ENCODE measurements around the gene DNAJB8.

Gene DNAJB8

GRCh38 chr3:128453501-128454309 lies 13.0 kb downstream of the DNAJB8 start:
- H3K36me3 ChIP-seq (ENCODE audit: insufficient read depth, low read length): no peaks in the 10 kb centered on the region
- no peak overlapping the region for H2AFZ ChIP-seq (ENCODE audit: low read depth, low read length)
- TF ChIP-seq EZH2 (IDR thresholded peaks at IDR 0.05; ENCODE audit: borderline replicate concordance, low read depth, low read length, severe bottlenecking) (no peak), CTCF (IDR thresholded peaks at IDR 0.05; ENCODE audit: borderline replicate concordance, extremely low read depth, low read length, poor library complexity, severe bottlenecking) (no peak)
- H3K27me3 ChIP-seq (ENCODE audit: insufficient read depth, low read length, poor library complexity): no peaks in the 10 kb centered on the region
- DNase-seq: no peak
- H3K27ac ChIP-seq (ENCODE audit: low read length): no peak overlapping the region
- H3K9me3 ChIP-seq (ENCODE audit: insufficient read depth, low read length, severe bottlenecking): no peaks in the 10 kb centered on the region
- peaks cover 3% of the 10 kb centered on the region for H4K20me1 ChIP-seq (ENCODE audit: insufficient read depth, low read length)
- H3K4me1 ChIP-seq (ENCODE audit: insufficient read depth, low read length): peaks cover 1% of the 10 kb centered on the region; the same call in 1 of the 2 replicates
- no peak overlapping the region for H3K4me2 ChIP-seq (ENCODE audit: insufficient read depth, low read length)
- no peak overlapping the region for H3K9ac ChIP-seq (ENCODE audit: low read depth, low read length)
- no peak overlapping the region for H3K4me3 ChIP-seq (ENCODE audit: low read depth in 1 of 2, low read length in 2 of 2)
- no peak for ATAC-seq (ENCODE audit: insufficient read depth, low read depth)
- no peaks in the 10 kb centered on the region for H3K79me2 ChIP-seq (ENCODE audit: insufficient read depth, low read length)

GRCh38 chr3:128452678-128453275 lies 13.9 kb downstream of the DNAJB8 start:
- Histone ChIP-seq H3K4me2 (ENCODE audit: insufficient read depth, low read length) (no peak overlapping the region), H3K27me3 (ENCODE audit: insufficient read depth, low read length, poor library complexity) (no peaks in the 10 kb centered on the region), H3K27ac (ENCODE audit: low read length) (no peak overlapping the region), H3K36me3 (ENCODE audit: insufficient read depth, low read length) (no peaks in the 10 kb centered on the region), H2AFZ (ENCODE audit: low read depth, low read length) (no peak overlapping the region), H3K9me3 (ENCODE audit: insufficient read depth, low read length, severe bottlenecking) (no peaks in the 10 kb centered on the region), H4K20me1 (ENCODE audit: insufficient read depth, low read length) (peaks cover 3% of the 10 kb centered on the region), H3K4me3 (ENCODE audit: low read depth in 1 of 2, low read length in 2 of 2) (no peak overlapping the region), H3K4me1 (ENCODE audit: insufficient read depth, low read length) (peaks cover 6% of the 10 kb centered on the region; the same call in 1 of the 2 replicates), H3K79me2 (ENCODE audit: insufficient read depth, low read length) (no peaks in the 10 kb centered on the region), H3K9ac (ENCODE audit: low read depth, low read length) (no peak overlapping the region)
- TF ChIP-seq EZH2 (IDR thresholded peaks at IDR 0.05; ENCODE audit: borderline replicate concordance, low read depth, low read length, severe bottlenecking): no peak
- TF ChIP-seq CTCF (IDR thresholded peaks at IDR 0.05; ENCODE audit: borderline replicate concordance, extremely low read depth, low read length, poor library complexity, severe bottlenecking): no peak
- DNase-seq: no peak
- ATAC-seq (ENCODE audit: insufficient read depth, low read depth): no peak

GRCh38 chr3:128452120-128452519 lies 14.6 kb downstream of the DNAJB8 start:
- no peaks in the 10 kb centered on the region for H3K27me3 ChIP-seq (ENCODE audit: insufficient read depth, low read length, poor library complexity)
- no peak overlapping the region for H3K4me3 ChIP-seq (ENCODE audit: low read depth in 1 of 2, low read length in 2 of 2)
- no peak for DNase-seq
- no peak overlapping the region for H3K27ac ChIP-seq (ENCODE audit: low read length)
- no peak for TF ChIP-seq EZH2 (IDR thresholded peaks at IDR 0.05; ENCODE audit: borderline replicate concordance, low read depth, low read length, severe bottlenecking)
- TF ChIP-seq CTCF (IDR thresholded peaks at IDR 0.05; ENCODE audit: borderline replicate concordance, extremely low read depth, low read length, poor library complexity, severe bottlenecking): no peak
- ATAC-seq (ENCODE audit: insufficient read depth, low read depth): no peak
- H3K4me1 ChIP-seq (ENCODE audit: insufficient read depth, low read length): peaks cover 6% of the 10 kb centered on the region; the same call in 1 of the 2 replicates
- no peak overlapping the region for H3K9ac ChIP-seq (ENCODE audit: low read depth, low read length)
- H3K4me2 ChIP-seq (ENCODE audit: insufficient read depth, low read length): no peak overlapping the region
- H3K36me3 ChIP-seq (ENCODE audit: insufficient read depth, low read length): no peaks in the 10 kb centered on the region
- no peaks in the 10 kb centered on the region for H3K9me3 ChIP-seq (ENCODE audit: insufficient read depth, low read length, severe bottlenecking)
- H3K79me2 ChIP-seq (ENCODE audit: insufficient read depth, low read length): no peaks in the 10 kb centered on the region
- H4K20me1 ChIP-seq (ENCODE audit: insufficient read depth, low read length): peaks cover 3% of the 10 kb centered on the region
- H2AFZ ChIP-seq (ENCODE audit: low read depth, low read length): no peak overlapping the region

All from DND-41 (cell line).